ENCODE results near the gene ARAP2.

GRCh38 chr4:36133086-36133485 is 111.2 kb downstream of the ARAP2 start:
- TF ChIP-seq POLR2A (IDR thresholded peaks at IDR 0.05; ENCODE audit: low read depth, low read length): no peak
- no peak for TF ChIP-seq POLR2AphosphoS5 (IDR thresholded peaks at IDR 0.05; ENCODE audit: low read depth, low read length)
- TF ChIP-seq TAF1 (IDR thresholded peaks at IDR 0.05; ENCODE audit: borderline replicate concordance, low read depth, low read length): no peak
